Endothelial cell of umbilical vein (primary cell): Measurements from ENCODE around the gene SLC22A4. TPM values are rescaled to one million over a fixed set of nuclear protein-coding genes. Genes with fewer than 3 reads are reported as not detected.

ENCODE experiments used
- BruUV-seq: library from RNA; stranded (reverse); fragments of 400-500 nt; replicated peaks from 2 replicates; lab custom pipeline; 2021; lab: Mats Ljungman, UMichigan
- CTCF ChIA-PET: fragments of 300-600, 350-600 bp; sonication (Branson Sonifier 250); formaldehyde crosslinking; loops from one replicate; lab custom pipeline; 2021; ENCODE audit warnings: antibody characterized with exemption, inconsistent platforms; lab: Charles Lee
- POLR2A ChIA-PET: fragments of 300-600, 350-600 bp; sonication (Branson Sonifier 250); formaldehyde crosslinking; loops from one replicate; lab custom pipeline; 2021; ENCODE audit warnings: antibody characterized with exemption, inconsistent platforms; lab: Charles Lee
- DNase-seq: peaks from one replicate; pipeline ENCODE4 v3.0.0-alpha.2; 2011; ENCODE audit warnings: low read depth, low spot score
- FAIRE-seq: peaks from 2 replicates; lab custom pipeline; 2011; peaks lifted over from hg19 to GRCh38; lab: Jason Lieb, UNC
- H2AFZ ChIP-seq: 2 replicates; pipeline ENCODE4 v1.6.0; 2012; ENCODE audit warnings: low read depth, low read length, control low read depth, inconsistent platforms
- H3K27ac ChIP-seq: 2 replicates; pipeline ENCODE4 v1.5.1; 2011; ENCODE audit warnings: low read depth, mild to moderate bottlenecking, control low read depth, low read length, moderate library complexity; ENCODE audit not compliant: insufficient read depth
- H3K27me3 ChIP-seq, 2 experiments: 2 replicates each; pipeline versions ENCODE4 v1.6.0 to v1.6.1; 2011; ENCODE audit warnings: low read length in 2 of 2, mixed read lengths in 1 of 2; ENCODE audit not compliant: control insufficient read depth in 2 of 2, insufficient read depth in 2 of 2
- H3K36me3 ChIP-seq, 2 experiments: 2 replicates in 1 of 2; 3 replicates in 1 of 2; pipeline ENCODE4 v1.5.1; 2011; ENCODE audit warnings: low read length in 2 of 2, mild to moderate bottlenecking in 1 of 2, moderate library complexity in 1 of 2; ENCODE audit not compliant: control insufficient read depth in 2 of 2, insufficient read depth in 2 of 2; ENCODE audit errors: extremely low read depth in 1 of 2
- H3K4me1 ChIP-seq: 3 replicates; pipeline ENCODE4 v1.5.1; 2011; ENCODE audit warnings: mild to moderate bottlenecking, low read length; ENCODE audit not compliant: control insufficient read depth, insufficient read depth; ENCODE audit errors: extremely low read depth
- H3K4me2 ChIP-seq: 2 replicates; pipeline ENCODE4 v1.6.1; 2011; ENCODE audit warnings: low read length, control low read depth, mixed read lengths; ENCODE audit not compliant: insufficient read depth
- H3K4me3 ChIP-seq, 3 experiments: fragments of 200-600 bp in 1 of 3; sonication (generic), shearing (Covaris generic) in 1 of 3; replicated peaks in 1 of 3; 2 replicates each; pipeline ENCODE4 v1.5.1; 2011 to 2016; ENCODE audit warnings: control low read depth in 3 of 3, low read length in 3 of 3, mild to moderate bottlenecking in 2 of 3, inconsistent platforms in 1 of 3, low read depth in 1 of 3, moderate library complexity in 1 of 3; ENCODE audit not compliant: insufficient read depth in 1 of 3
- H3K79me2 ChIP-seq: 2 replicates; pipeline ENCODE4 v1.6.0; 2012; ENCODE audit warnings: low read length, inconsistent platforms; ENCODE audit not compliant: control insufficient read depth, insufficient read depth
- H3K9ac ChIP-seq: replicated peaks from 2 replicates; pipeline ENCODE3; 2011; ENCODE audit warnings: low read length, control low read depth; ENCODE audit not compliant: insufficient read depth; ENCODE audit errors: extremely low read depth
- H3K9me1 ChIP-seq: replicated peaks from 3 replicates; pipeline ENCODE4 v1.6.0; 2011; ENCODE audit warnings: mild to moderate bottlenecking, low read length; ENCODE audit not compliant: control insufficient read depth, insufficient read depth; ENCODE audit errors: extremely low read depth
- H3K9me3 ChIP-seq: replicated peaks from 2 replicates; pipeline ENCODE4 v1.5.1; 2012; ENCODE audit warnings: low read length, inconsistent platforms; ENCODE audit not compliant: control insufficient read depth, insufficient read depth
- H4K20me1 ChIP-seq: replicated peaks from 2 replicates; pipeline ENCODE3; 2011; ENCODE audit warnings: mild to moderate bottlenecking, low read length; ENCODE audit not compliant: control insufficient read depth, insufficient read depth; ENCODE audit errors: extremely low read depth
- EZH2 ChIP-seq: IDR thresholded peaks from 2 replicates; pipeline ENCODE4 v1.6.1; 2012; ENCODE audit warnings: borderline replicate concordance, low read depth, mild to moderate bottlenecking, moderate library complexity, low read length, inconsistent platforms; ENCODE audit not compliant: severe bottlenecking
- FOS ChIP-seq: IDR thresholded peaks from 2 replicates; pipeline ENCODE4 v1.6.1; 2011; ENCODE audit warnings: mild to moderate bottlenecking, low read length, moderate library complexity, borderline replicate concordance; ENCODE audit not compliant: insufficient read depth
- GATA2 ChIP-seq: IDR thresholded peaks from 2 replicates; pipeline ENCODE4 v1.7.0; 2011; ENCODE audit warnings: low read depth, mild to moderate bottlenecking, moderate library complexity, mixed read lengths, low read length; ENCODE audit not compliant: insufficient read length, insufficient read depth
- JUN ChIP-seq: IDR thresholded peaks from 2 replicates; pipeline ENCODE4 v1.6.1; 2011; ENCODE audit warnings: borderline replicate concordance, low read depth; ENCODE audit not compliant: insufficient read length, insufficient read depth
- MYC ChIP-seq: IDR thresholded peaks from one replicate; pipeline ENCODE4 v1.6.1; 2011; ENCODE audit warnings: mild to moderate bottlenecking, low read depth, low read length
- POLR2A ChIP-seq: IDR thresholded peaks from 2 replicates; pipeline ENCODE4 v1.6.1; 2012; ENCODE audit warnings: low read depth, mild to moderate bottlenecking, control low read depth, low read length
- POLR2AphosphoS5 ChIP-seq: IDR thresholded peaks from 2 replicates; pipeline ENCODE4 v1.6.1; 2012; ENCODE audit warnings: low read depth, mild to moderate bottlenecking, control low read depth, low read length, moderate library complexity; ENCODE audit not compliant: insufficient read depth
- dilution Hi-C: fragments of 300-500 bp; cut with MboI; formaldehyde crosslinking; loops from one replicate; pipeline ENCODE4 v1.15.0; 2019; ENCODE audit warnings: low sequenced_read_pairs; ENCODE audit not compliant: extremely low pct_ligation_motif_present
- intact Hi-C: fragments of 100-400 bp; cut with micrococcal nuclease; formaldehyde crosslinking; loops from one replicate; pipeline ENCODE4 v1.10.0; 2022
- polyA plus RNA-seq, 4 experiments: library from polyadenylated mRNA; depleted of rRNA in 3 of 4; stranded (reverse) in 3 of 4; unstranded in 1 of 4; fragments of >200 nt; gene quantifications; 2 replicates each; pipeline versions ENCODE4 v1.2.1 to v1.2.3, GENCODE V29; 2011 to 2012; ENCODE audit warnings: missing spikeins in 1 of 4
- total RNA-seq: library from RNA; stranded (reverse); gene quantifications from 2 replicates; pipeline ENCODE4 v1.2.3, GENCODE V29; 2021
- TF ChIP-seq, protein P1 (sequence below), 2 donors: IDR thresholded peaks; 1 replicate in 1 of 2; 2 replicates in 1 of 2; pipeline ENCODE4 v1.5.1; 2011; ENCODE audit warnings: low read length in 2 of 2, mild to moderate bottlenecking in 2 of 2, moderate library complexity in 2 of 2, control low read depth in 1 of 2, inconsistent platforms in 1 of 2, low read depth in 1 of 2; ENCODE audit not compliant: insufficient read depth in 1 of 2; ENCODE audit errors: extremely low read depth in 1 of 2
- TF ChIP-seq, protein P2 (sequence below): IDR thresholded peaks from 2 replicates; pipeline ENCODE4 v1.6.1; 2011; ENCODE audit not compliant: insufficient read depth, insufficient read length

The SLC22A4 gene
- total and polyA plus RNA-seq, 2 donors (not counting 3 experiments of a cell fraction or from before 2014, with no cell fraction given), result 4.9 to 6.9 TPM

DNA sequence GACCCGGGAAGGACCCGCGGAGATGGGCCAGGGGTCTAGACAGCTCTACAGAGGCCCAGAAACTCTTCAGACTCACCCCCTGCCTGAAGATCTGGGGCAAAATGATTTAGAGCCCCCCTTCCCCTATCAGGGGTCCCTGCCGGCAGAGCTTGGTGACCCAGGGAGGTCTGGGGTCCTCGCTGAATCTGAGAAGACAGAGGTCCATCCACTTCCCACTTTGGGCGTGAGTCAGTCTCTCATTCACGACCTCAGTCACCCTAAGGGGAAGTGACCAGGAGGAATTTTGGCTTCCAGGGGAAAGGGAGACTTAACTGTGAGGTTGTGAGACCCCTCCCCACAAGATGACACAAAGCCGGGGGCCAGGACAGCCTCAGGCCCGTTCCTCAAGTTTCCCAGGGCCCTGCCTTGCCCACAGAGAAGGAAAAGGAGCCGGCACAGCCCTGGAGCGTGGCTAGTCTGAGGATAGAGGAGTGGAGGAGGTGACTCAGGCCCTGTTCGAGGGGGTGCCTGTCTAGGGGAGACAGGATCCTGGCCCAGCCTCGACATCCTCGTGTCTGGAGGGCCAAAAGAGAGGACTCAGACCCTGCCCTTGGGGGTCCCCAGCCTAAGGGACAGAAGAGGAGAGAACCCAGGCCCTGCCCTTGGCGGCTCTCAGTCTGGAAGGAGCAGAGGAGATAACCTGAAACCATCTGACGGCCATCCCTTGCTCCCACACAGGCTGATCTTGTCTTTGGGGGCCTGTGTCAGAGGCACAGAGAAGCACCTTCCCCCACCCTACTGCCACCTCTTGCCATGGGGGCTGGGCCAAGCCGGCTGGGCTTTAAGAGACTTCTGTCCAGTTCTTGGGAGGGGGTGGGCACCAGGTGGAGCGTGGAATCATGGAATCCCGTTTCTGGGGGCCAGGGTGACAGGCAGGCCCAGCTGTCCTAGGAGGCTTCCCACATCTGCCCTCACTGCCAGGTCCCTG lies 35.8 kb upstream of the SLC22A4 start:
- Histone ChIP-seq H3K9me1 (no peaks in the 10 kb centered on the region), H3K27me3 (no peaks in the 10 kb centered on the region), H3K4me1 (peaks cover 51% of the 10 kb centered on the region), H3K79me2 (peaks cover 43% of the 10 kb centered on the region), H3K9me3 (no peaks in the 10 kb centered on the region), H2AFZ (peak overlapping the region; percentile 58), H3K27ac (peak overlapping the region; percentile 96), H3K4me2 (peak overlapping the region; percentile 75), H3K9ac (peak overlapping the region; percentile 96), H3K36me3 (peaks cover 2 to 3% of the 10 kb centered on the region in 2 experiments), H4K20me1 (no peaks in the 10 kb centered on the region), H3K4me3 (peak overlapping the region; percentile 59 to 78 (median 78))
- DNase-seq, result peak; percentile 68
- no peak for TF ChIP-seq GATA2
- TF ChIP-seq, protein P1, sequence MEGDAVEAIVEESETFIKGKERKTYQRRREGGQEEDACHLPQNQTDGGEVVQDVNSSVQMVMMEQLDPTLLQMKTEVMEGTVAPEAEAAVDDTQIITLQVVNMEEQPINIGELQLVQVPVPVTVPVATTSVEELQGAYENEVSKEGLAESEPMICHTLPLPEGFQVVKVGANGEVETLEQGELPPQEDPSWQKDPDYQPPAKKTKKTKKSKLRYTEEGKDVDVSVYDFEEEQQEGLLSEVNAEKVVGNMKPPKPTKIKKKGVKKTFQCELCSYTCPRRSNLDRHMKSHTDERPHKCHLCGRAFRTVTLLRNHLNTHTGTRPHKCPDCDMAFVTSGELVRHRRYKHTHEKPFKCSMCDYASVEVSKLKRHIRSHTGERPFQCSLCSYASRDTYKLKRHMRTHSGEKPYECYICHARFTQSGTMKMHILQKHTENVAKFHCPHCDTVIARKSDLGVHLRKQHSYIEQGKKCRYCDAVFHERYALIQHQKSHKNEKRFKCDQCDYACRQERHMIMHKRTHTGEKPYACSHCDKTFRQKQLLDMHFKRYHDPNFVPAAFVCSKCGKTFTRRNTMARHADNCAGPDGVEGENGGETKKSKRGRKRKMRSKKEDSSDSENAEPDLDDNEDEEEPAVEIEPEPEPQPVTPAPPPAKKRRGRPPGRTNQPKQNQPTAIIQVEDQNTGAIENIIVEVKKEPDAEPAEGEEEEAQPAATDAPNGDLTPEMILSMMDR (IDR thresholded peaks at IDR 0.05; ENCODE audit: extremely low read depth in 1 of 2, insufficient read depth in 1 of 2, low read depth in 1 of 2, low read length in 2 of 2), result no peak
- no peak for TF ChIP-seq JUN
- TF ChIP-seq POLR2A, result peak; percentile 41
- no peak for TF ChIP-seq MYC
- TF ChIP-seq FOS, result peak; percentile 54
- TF ChIP-seq, protein P2, sequence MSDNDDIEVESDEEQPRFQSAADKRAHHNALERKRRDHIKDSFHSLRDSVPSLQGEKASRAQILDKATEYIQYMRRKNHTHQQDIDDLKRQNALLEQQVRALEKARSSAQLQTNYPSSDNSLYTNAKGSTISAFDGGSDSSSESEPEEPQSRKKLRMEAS, result no peak
- no peak for TF ChIP-seq EZH2
- TF ChIP-seq POLR2AphosphoS5, result peak; percentile 14
- intact Hi-C loops, result loop anchor here (1.0 kb wide), 3 partner anchors 20 to 37 kb away; partner anchors contain the start of gene P4HA2
- FAIRE-seq, result peak; percentile 75
- TSS peak; percentile 30 for BruUV-seq
- dilution Hi-C loops, result no loop called here
- ChIA-PET CTCF (interaction anchor here (1.1 to 7.8 kb wide), 5 partner anchors 14 to 242 kb away, joined by 4 to 93 read pairs (median 10); partner anchors contain the start of gene SLC22A4), POLR2A (no interaction called here)
